ENCODE measurements around the gene PIGK. TPM values are rescaled to one million over a fixed set of nuclear protein-coding genes. Genes with fewer than 3 reads are reported as not detected.

Gene PIGK
- total RNA-seq, 4 donors from 2014 or later: 5.1 to 21.1 (median 7.7) TPM

GRCh38 chr1:77230051-77230450 lies 10.8 kb upstream of the PIGK start:
- intact Hi-C loops (cut with DNase I; ENCODE audit: low total_unique reads): no loop called here
- H3K4me3 ChIP-seq (ENCODE audit: low read depth, poor library complexity, severe bottlenecking): no peak overlapping the region
- DNase-seq (ENCODE audit: low spot score in 2 of 2): no peak
- 88 to 95% methylated on average over 1 of the region's 1 CpG for WGBS, 2 donors
- TF ChIP-seq POLR2A (IDR thresholded peaks at IDR 0.05) (no peak), CTCF (IDR thresholded peaks at IDR 0.05) (no peak)

DNA sequence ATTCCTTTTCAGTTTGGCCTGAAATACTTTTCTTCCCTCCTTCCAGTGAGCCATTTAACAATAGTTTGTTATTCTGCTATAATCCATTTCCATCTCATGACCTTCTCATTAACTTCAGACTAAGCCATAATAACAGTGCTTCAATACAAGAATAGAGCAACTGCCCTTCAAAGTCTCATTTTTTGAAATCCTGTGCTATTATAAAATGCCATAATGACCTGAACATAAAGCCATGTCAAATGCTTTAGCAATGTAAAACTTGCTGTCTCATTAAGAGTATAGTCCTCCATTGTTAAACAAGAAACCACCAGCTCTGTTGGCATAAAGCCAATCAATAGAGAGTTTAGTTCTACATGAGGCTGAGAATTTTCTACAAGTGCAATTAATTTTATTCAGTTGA lies 9.6 kb upstream of the PIGK start:
- intact Hi-C loops (cut with DNase I; ENCODE audit: low total_unique reads): no loop called here
- no peak for DNase-seq (ENCODE audit: low spot score in 2 of 2)

DNA sequence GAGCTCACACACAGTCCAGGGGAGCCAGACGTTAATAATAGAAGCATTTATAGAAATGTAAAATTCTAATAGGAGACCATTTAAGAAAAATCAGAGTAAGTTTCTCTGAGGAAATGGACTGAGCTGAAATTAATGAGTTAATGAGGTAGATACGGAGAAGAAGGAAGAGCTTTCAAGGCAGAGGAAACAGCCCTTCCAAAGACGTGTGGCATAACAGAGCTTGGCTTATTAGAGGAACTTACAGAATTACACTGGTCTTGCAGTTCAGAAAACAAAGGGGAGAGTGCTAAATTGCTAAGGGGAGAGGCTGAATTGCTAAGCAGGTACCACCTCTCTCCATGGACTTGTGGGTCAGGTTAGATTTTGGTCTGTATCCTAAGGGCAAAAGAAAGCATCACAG lies 8.2 kb upstream of the PIGK start:
- no peak overlapping the region for H3K4me3 ChIP-seq (ENCODE audit: low read depth, poor library complexity, severe bottlenecking)
- no peak for DNase-seq (ENCODE audit: low spot score in 2 of 2)
- TF ChIP-seq CTCF (IDR thresholded peaks at IDR 0.05) (no peak), POLR2A (IDR thresholded peaks at IDR 0.05) (no peak)
- WGBS, 2 donors: 48 to 49% methylated on average over 3 of the region's 3 CpGs
- intact Hi-C loops (cut with DNase I; ENCODE audit: low total_unique reads): no loop called here

More for the DNA sequence above, 9.6 kb upstream of the PIGK start:
- no peak overlapping the region for H3K4me3 ChIP-seq (ENCODE audit: low read depth, poor library complexity, severe bottlenecking)
- TF ChIP-seq POLR2A (IDR thresholded peaks at IDR 0.05) (no peak), CTCF (IDR thresholded peaks at IDR 0.05) (no peak)

GRCh38 chr1:77222496-77222895 lies 3.3 kb upstream of the PIGK start:
- H3K4me3 ChIP-seq (ENCODE audit: low read depth, poor library complexity, severe bottlenecking): no peak overlapping the region
- WGBS, 2 donors: 78 to 86% methylated on average over 5 of the region's 5 CpGs
- no peak for DNase-seq (ENCODE audit: low spot score in 2 of 2)
- no peak for TF ChIP-seq POLR2A (IDR thresholded peaks at IDR 0.05)
- TF ChIP-seq CTCF (IDR thresholded peaks at IDR 0.05): no peak
- intact Hi-C loops (cut with DNase I; ENCODE audit: low total_unique reads): no loop called here

DNA sequence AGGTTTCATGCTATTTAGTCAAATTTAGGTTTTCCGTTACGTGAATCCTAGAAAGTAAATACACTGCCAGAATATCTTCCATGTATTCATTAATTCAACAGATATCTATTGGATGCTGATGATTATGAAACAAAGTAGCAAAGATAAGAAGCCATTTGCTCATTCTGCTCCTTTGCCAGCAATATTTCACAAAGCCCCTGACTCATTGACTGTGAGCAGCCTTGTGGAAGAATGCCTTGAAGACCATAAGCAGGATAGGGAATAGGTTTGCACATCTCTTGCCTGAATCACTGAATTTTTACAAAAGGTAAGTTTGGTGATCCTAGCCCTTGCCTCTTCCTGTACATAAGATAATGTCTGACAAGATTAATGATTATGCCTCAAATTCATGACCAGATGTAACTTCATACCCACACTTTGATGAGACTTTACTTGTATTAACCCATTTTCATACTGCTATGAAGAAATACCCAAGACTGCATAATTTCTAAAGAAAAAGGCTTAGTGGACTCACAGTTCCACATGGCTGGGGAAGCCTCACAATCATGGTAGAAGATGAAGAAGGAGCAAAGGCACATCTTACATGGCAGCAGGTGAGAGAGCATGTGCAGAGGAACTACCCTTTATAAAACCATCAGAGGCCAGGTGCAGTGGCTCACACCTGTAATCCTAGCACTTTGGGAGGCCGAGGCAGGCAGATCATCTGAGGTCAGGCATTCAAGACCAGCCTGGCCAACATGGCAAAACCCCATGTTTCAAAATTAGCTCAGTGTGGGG lies 1.6 kb upstream of the PIGK start:
- 65 to 66% methylated on average over 3 of the region's 3 CpGs for WGBS, 2 donors
- no peak for TF ChIP-seq POLR2A (IDR thresholded peaks at IDR 0.05)
- TF ChIP-seq CTCF (IDR thresholded peaks at IDR 0.05): no peak
- intact Hi-C loops (cut with DNase I; ENCODE audit: low total_unique reads): no loop called here
- no peak for DNase-seq (ENCODE audit: low spot score in 2 of 2)
- H3K4me3 ChIP-seq (ENCODE audit: low read depth, poor library complexity, severe bottlenecking): no peak overlapping the region
